ENCODE data around the gene TBX2. TPM values are rescaled to one million over a fixed set of nuclear protein-coding genes. Genes with fewer than 3 reads are reported as not detected.

TBX2 gene
- total and polyA plus RNA-seq, 2 of the 13 experiments (the other 11 are each of a cell fraction or from before 2014, with no cell fraction given) = 2.8 to 15.3 TPM

- peak; percentile 49; the same call in 1 of the 2 replicates for TF ChIP-seq ARID4A (CRISPR knock-in tag; IDR thresholded peaks at IDR 0.05; ENCODE audit: borderline replicate concordance)
- TF ChIP-seq CBX1 (IDR thresholded peaks at IDR 0.05; ENCODE audit: low read depth) = peak; percentile 71
- no peak for TF ChIP-seq MBNL3 (CRISPR knock-in tag; conservative IDR thresholded peaks at IDR 0.05)
- peak; percentile 55; the same call in 1 of the 2 replicates for TF ChIP-seq ZNF772 (CRISPR knock-in tag; IDR thresholded peaks at IDR 0.05)
- TF ChIP-seq ZNF549 (CRISPR knock-in tag; IDR thresholded peaks at IDR 0.05) = no peak
- no peak for TF ChIP-seq ZBTB42 (CRISPR knock-in tag; IDR thresholded peaks at IDR 0.05)
- peak; percentile 84 for TF ChIP-seq ZNF710 (CRISPR knock-in tag; IDR thresholded peaks at IDR 0.05; ENCODE audit: borderline replicate concordance)
- no peak for TF ChIP-seq ZNF713 (CRISPR knock-in tag; IDR thresholded peaks at IDR 0.05)
- peak; percentile 86 for TF ChIP-seq UBTF (CRISPR knock-in tag; IDR thresholded peaks at IDR 0.05)
- TF ChIP-seq ZNF709 (CRISPR knock-in tag; IDR thresholded peaks at IDR 0.05) = no peak
- TF ChIP-seq REXO4 (CRISPR knock-in tag; IDR thresholded peaks at IDR 0.05; ENCODE audit: borderline replicate concordance) = no peak
- TF ChIP-seq NFE2L1 (CRISPR knock-in tag; IDR thresholded peaks at IDR 0.05; ENCODE audit: borderline replicate concordance) = no peak
- TF ChIP-seq TRIM24 (CRISPR knock-in tag; IDR thresholded peaks at IDR 0.05) = no peak
- no peak for TF ChIP-seq GTF3A (CRISPR knock-in tag; conservative IDR thresholded peaks at IDR 0.05)
- TF ChIP-seq MED13 (CRISPR knock-in tag; IDR thresholded peaks at IDR 0.05) = peak; percentile 35; the same call in 1 of the 2 replicates
- TF ChIP-seq ZNF484 (CRISPR knock-in tag; IDR thresholded peaks at IDR 0.05; ENCODE audit: borderline replicate concordance, low read depth) = no peak
- no peak for TF ChIP-seq HCFC1 (IDR thresholded peaks at IDR 0.05; ENCODE audit: low read depth, low read length)
- peak; percentile 48 for TF ChIP-seq PATZ1 (CRISPR knock-in tag; IDR thresholded peaks at IDR 0.05)
- no peak for TF ChIP-seq MIER2 (CRISPR knock-in tag; IDR thresholded peaks at IDR 0.05)
Measured at GRCh38 chr17:61416540-61417363, 17.1 kb downstream of the TBX2 start (continued).
